ENCODE results near the gene MAP3K3. TPM values are rescaled to one million over a fixed set of nuclear protein-coding genes. Genes with fewer than 3 reads are reported as not detected.

The MAP3K3 gene
- total RNA-seq, 1 donor from 2014 or later: 26.2 TPM

DNA sequence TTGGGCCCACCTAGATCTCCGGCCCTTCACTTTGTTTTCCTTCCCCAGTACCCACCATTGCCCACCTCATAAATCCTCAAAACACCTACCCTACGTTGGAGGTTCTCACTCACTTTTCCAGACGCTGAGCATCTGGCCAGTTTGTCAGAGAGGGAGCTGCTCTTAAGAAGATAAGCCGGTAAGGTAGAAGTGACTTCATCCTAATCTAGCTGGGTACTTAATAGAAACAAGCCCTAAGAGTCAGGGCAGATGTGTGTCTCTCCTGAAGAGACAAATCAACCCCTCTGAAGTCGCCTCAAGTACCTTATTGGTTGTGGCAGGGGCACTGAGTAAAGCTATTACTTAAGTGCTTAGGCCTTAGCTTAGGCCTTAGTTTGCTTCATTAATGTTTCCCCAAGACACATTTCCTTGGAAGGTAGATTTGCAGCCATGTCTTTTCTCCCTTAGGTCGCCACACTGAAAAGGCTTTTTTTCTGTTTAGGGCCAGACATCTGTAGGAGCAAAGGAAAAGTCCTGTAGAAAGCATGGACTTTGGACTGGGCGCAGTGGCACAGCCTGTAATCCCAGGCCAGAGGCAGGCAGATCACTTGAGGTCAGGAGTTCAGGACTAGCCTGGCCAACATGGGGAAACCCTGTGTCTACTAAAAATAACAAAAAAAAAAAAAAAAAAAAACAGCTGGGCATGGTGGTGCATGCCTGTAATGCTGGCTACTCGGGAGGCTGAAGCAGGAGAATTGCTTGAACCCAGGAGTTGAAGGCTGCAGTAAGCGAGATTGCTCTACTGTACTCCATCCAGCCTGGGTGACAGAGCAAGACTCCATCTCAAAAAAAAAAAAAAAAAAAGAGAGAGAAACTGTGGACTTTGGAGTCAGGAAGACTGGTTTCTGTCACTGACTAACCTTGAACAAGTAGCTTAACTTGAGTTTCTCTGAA is 20.5 kb upstream of the MAP3K3 start:
- Mint-ChIP-seq H3K4me3 (peak overlapping the region; percentile 91), H3K27ac (peak overlapping the region; percentile 90), H3K36me3 (ENCODE audit: low read depth) (peaks cover 26% of the 10 kb centered on the region), H3K9me3 (no peaks in the 10 kb centered on the region), H3K27me3 (no peaks in the 10 kb centered on the region), H3K4me1 (peaks cover 17% of the 10 kb centered on the region)
- DNase-seq: peak; percentile 64
- intact Hi-C loops (cut with micrococcal nuclease): no loop called here

DNA sequence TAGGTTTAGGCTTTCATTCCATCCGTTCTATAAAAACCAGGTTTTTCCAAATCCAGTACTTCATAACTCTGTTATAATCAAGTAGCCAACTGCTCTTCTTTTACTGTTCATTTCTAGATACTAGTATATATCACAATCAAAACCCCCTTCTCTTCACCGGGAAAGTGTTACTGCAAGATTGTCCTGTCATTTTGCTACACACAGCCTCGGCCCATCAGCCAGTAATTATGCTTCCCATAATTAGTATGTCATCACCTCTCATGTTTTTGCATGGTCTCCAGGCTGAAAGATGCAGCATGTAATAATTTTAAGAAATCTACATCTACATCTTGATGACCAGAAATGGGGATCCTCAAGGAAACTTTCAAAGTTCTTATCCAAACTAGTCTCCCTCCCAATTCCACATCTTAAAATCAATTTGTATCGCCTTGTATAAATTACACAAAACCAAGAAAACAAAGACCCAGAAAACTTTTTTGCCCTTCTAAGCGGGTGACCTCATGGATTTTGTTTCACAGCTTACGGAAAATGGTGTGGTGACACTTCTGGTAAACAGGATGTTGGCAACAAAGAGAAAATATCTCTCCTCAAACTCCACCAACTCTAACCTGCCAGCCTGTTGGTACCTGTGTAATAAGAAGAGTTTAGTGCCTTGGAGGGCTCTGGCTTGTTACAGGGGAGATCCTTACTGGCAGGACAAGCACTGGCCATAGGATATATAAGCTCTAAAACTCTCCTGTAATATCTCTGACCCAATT is 12.2 kb upstream of the MAP3K3 start:
- DNase-seq: peak; percentile 77

DNA sequence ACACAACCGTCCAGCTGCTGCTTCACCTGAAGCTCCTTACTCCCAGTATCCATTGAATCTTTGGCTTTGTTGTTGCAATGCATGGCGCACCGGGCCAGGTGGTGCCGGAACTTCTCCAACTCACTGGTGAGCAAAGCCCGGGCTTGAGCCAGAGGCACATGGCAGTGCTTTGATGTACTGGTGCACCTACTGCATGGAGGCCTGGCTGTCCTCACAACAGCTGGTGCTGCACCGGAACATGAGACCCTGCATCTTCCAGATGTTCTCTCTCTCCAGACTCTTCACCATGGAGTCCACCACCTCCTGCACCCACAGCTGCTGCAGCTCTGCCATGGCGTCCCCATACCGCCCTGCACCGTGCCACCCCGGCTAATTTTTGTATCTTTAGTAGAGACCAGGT is 11.4 kb upstream of the MAP3K3 start:
- H3K27me3 Mint-ChIP-seq: no peaks in the 10 kb centered on the region
- H3K4me3 Mint-ChIP-seq: peak overlapping the region; percentile 68
- peaks cover 42% of the 10 kb centered on the region for H3K36me3 Mint-ChIP-seq (ENCODE audit: low read depth)
- H3K27ac Mint-ChIP-seq: peak overlapping the region; percentile 87
- H3K9me3 Mint-ChIP-seq: no peaks in the 10 kb centered on the region
- peak; percentile 63 for DNase-seq
- peaks cover 26% of the 10 kb centered on the region for H3K4me1 Mint-ChIP-seq
- intact Hi-C loops (cut with micrococcal nuclease): no loop called here

More for the DNA sequence above, 12.2 kb upstream of the MAP3K3 start:
- no peaks in the 10 kb centered on the region for H3K27me3 Mint-ChIP-seq
- intact Hi-C loops (cut with micrococcal nuclease): no loop called here
- peak overlapping the region; percentile 50 for H3K4me3 Mint-ChIP-seq
- peak overlapping the region; percentile 87 for H3K27ac Mint-ChIP-seq
- H3K4me1 Mint-ChIP-seq: peaks cover 26% of the 10 kb centered on the region
- H3K9me3 Mint-ChIP-seq: no peaks in the 10 kb centered on the region
- peaks cover 49% of the 10 kb centered on the region for H3K36me3 Mint-ChIP-seq (ENCODE audit: low read depth)

DNA sequence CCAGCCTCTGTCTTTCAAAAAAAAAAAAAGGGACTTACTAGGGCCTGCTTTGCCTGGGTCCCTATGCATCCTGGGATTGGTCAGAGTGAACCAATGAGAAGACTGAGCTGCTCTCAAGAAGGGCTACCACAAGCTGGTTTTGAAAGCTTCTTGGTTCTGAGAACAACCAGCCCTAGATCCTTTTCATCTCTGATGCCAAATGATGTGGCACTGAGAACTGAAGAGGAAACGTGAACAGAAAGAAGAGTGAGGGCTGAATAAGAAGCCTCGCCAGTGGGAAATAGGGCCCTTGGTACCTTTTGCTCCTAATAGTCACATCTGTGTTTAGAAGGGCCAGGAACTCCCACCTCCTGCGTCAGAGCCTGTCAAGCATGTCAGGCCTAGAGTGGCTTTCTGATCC is 10.9 kb upstream of the MAP3K3 start:
- Mint-ChIP-seq H3K4me1 (peaks cover 26% of the 10 kb centered on the region), H3K9me3 (no peaks in the 10 kb centered on the region), H3K27me3 (no peaks in the 10 kb centered on the region), H3K36me3 (ENCODE audit: low read depth) (peaks cover 37% of the 10 kb centered on the region), H3K27ac (peak overlapping the region; percentile 87), H3K4me3 (peak overlapping the region; percentile 68)
- intact Hi-C loops (cut with micrococcal nuclease): no loop called here
- peak; percentile 72 for DNase-seq

DNA sequence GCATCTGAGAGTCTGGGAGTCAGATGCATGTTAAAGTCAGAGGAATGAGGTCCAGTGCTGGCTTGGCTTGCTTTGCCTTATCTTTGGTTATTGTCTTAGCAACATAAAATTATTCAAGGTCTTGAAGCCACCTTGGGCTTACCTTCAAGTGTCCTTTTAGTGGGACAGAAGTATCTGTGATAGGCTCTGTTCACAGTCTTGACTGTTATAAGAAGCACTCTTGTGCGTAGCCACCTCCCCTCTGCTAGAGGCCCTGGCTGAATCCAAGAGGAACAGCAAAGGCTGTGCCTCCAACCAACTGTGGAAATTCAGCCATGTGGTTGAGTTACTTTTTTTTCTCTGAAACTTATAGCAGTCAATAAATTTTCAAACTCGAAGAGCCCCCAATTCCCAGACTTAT is 8.6 kb upstream of the MAP3K3 start:
- no peak for DNase-seq
- H3K27ac Mint-ChIP-seq: no peak overlapping the region
- H3K36me3 Mint-ChIP-seq (ENCODE audit: low read depth): peaks cover 18% of the 10 kb centered on the region
- H3K9me3 Mint-ChIP-seq: no peaks in the 10 kb centered on the region
- peaks cover 8% of the 10 kb centered on the region for H3K27me3 Mint-ChIP-seq
- intact Hi-C loops (cut with micrococcal nuclease): loop anchor here (2.0 kb wide), 1 partner anchor 63 kb away; the partner anchor contains the start of gene DCAF7
- peaks cover 26% of the 10 kb centered on the region for H3K4me1 Mint-ChIP-seq
- no peak overlapping the region for H3K4me3 Mint-ChIP-seq

DNA sequence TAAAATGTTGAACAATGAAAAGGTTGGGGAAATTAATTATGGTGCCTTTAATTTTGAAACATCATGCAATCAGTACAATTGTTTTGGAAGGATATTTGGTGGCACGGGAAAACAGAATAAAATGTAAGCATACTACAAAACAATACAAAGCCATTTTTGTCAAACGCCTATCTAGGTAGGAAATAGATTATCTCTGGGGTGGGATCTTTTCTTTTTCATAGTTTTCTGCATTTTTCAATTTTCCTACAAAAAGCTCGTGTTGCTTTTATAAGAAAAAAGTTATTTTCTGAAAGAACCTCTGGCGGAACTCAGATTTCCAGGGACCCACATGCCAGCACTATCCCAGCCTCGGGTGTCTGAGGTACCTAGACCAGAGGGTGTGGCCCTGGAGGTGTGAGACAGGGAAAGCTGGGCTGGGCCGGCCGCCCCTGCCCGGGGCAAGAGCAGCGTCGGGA is 961 bp upstream of the MAP3K3 start:
- Mint-ChIP-seq H3K4me3 (peak overlapping the region; percentile 91), H3K27me3 (peaks cover 11% of the 10 kb centered on the region), H3K27ac (peak overlapping the region; percentile 68), H3K9me3 (no peaks in the 10 kb centered on the region), H3K36me3 (ENCODE audit: low read depth) (peaks cover 2% of the 10 kb centered on the region), H3K4me1 (peaks cover 27% of the 10 kb centered on the region)
- DNase-seq: no peak
- intact Hi-C loops (cut with micrococcal nuclease): loop anchor here (5.0 kb wide), 1 partner anchor 174 kb away; the partner anchor contains the start of gene CYB561

DNA sequence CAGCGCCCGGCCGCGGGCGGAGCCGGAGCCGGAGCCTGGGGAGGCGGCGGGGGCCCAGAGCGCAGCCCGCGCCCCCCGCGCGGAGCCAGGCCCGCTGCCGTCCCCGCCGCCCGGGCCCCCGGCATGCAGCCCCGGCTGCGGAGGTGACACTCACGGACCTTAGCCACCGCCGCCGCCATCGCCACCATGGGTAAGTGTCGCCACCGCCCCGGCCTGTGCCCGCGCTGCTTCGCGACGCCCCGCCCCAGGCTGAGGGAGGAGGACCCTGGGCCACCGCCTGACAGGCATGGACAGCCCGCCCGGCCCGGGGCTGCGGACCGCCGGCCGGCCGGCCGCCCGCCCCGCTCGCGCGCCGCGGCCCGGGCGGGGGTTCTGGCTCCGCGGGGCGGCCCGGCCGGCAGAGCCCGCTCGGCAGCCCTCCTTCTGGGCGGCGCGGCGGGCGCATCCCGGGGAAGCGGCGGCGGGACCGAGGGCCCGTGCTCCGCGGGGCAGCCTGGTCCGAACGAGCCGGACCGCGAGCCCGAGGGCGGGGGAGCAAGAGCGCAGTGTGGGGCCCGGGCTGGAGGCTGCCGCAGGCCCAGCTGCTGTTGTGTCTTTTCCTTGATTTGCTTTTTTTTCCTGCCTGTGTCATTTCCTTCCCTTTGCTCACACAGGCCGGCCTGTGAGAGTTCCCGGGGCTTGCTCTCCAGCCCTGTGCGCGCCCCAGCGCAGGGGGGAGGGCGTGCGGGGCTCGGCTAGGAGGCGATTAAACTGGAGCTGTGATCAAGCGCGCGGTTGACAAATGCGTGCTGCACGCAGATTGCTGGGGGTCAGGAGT is 565 bp downstream of the MAP3K3 start:
- Mint-ChIP-seq H3K36me3 (ENCODE audit: low read depth) (peaks cover 2% of the 10 kb centered on the region), H3K9me3 (no peaks in the 10 kb centered on the region), H3K4me1 (peaks cover 30% of the 10 kb centered on the region), H3K27ac (peak overlapping the region; percentile 96), H3K27me3 (peaks cover 7% of the 10 kb centered on the region), H3K4me3 (peak overlapping the region; percentile 99)
- intact Hi-C loops (cut with micrococcal nuclease): loop anchor here (1.0 to 5.0 kb wide), 5 partner anchors 72 to 175 kb away; partner anchors contain the start of genes CCDC47, CYB561, DCAF7 and LIMD2
- DNase-seq: peak; percentile 90

DNA sequence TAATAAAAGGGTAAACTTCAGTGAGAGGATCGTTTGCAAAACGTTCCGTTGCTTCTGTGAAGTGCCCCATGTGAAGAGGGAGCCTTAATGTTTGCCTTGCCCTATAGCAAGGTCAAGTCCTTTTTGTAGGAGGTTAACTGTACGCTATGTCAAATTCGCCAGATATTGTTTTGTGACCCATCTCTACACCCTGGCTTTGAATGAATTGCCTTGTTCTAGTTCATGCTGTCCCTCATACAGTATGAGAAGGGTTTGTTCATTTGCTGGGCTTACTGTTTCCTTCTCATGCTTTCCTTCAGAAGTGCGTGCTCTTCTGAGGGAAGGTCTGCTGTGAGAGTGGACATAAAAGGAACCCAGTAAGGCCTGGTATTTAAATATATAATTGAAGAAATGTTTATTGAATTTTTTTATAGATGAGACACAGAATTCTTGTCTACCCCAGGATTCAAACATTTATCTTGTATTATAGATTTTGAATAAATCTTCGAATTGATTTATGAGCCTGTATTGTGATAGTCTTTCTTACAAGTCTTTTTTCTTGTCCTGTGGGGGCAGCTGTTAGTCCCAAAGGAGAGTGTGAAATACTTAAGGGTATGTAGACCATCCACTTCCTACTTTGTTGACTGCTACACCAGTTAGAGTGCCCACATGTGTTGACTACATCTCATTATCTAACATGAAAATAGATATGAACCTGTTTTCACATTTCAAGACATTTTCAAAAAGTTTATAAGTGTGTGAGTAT is 1.7 kb downstream of the MAP3K3 start:
- intact Hi-C loops (cut with micrococcal nuclease): loop anchor here (5.0 kb wide), 1 partner anchor 177 kb away; the partner anchor contains the start of gene CYB561

DNA sequence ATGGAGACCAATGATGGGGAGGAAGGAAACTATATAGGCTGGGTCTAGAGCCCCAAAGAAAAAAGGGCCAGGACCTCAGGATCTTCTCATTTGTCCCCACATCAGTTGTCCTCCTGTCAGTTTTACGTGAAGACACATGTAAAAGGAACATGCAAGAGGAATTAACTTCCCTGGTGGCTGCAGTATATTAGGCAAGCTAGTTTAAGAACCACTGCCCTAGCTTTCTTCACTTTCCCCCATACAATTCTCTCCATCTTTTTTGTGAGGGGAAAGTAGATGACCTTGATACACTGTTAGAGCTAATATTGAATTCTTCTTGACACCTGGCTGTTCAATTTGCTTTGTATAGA is 2.3 kb downstream of the MAP3K3 start:
- H3K4me3 Mint-ChIP-seq: peak overlapping the region; percentile 41
- DNase-seq: no peak

More for the DNA sequence above, 1.7 kb downstream of the MAP3K3 start:
- peak overlapping the region; percentile 96 for H3K27ac Mint-ChIP-seq
- peaks cover 2% of the 10 kb centered on the region for H3K27me3 Mint-ChIP-seq
- H3K9me3 Mint-ChIP-seq: no peaks in the 10 kb centered on the region
- peaks cover 32% of the 10 kb centered on the region for H3K4me1 Mint-ChIP-seq
- H3K36me3 Mint-ChIP-seq (ENCODE audit: low read depth): peaks cover 3% of the 10 kb centered on the region
- H3K4me3 Mint-ChIP-seq: peak overlapping the region; percentile 99
- no peak for DNase-seq

DNA sequence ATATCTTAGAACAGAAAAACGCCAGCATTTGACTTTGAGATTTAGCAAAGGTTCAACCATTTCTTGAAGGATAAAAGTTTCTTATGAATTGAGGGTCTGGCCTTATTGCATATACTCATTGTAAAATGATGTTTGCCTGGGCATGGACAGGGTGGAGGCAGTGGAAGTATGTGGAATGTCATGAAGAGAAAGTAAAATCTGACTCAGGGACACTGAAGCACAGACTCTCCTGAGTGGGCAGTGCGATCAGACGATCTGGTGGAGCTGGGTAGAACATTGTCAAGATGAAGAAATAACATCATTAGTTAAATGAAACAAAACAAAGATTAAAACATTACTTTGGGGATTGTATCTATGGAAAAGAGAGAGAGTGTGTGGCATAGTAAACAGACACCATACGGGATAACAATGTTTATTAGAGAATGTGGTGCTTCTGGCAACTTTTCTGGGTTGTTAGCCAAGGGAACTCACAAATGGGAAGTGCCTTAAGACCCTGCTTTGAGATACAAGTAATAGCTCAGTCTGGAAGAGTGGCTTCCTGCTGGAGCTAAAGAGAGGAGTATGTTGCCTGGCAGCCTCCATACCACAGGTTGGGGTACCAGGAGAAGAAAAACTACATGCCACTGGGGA is 4.4 kb downstream of the MAP3K3 start:
- Mint-ChIP-seq H3K9me3 (no peaks in the 10 kb centered on the region), H3K4me1 (peaks cover 28% of the 10 kb centered on the region), H3K27ac (no peak overlapping the region), H3K36me3 (ENCODE audit: low read depth) (peaks cover 3% of the 10 kb centered on the region), H3K27me3 (no peaks in the 10 kb centered on the region), H3K4me3 (no peak overlapping the region)
- DNase-seq: no peak
- intact Hi-C loops (cut with micrococcal nuclease): no loop called here

More for the DNA sequence above, 2.3 kb downstream of the MAP3K3 start:
- Mint-ChIP-seq H3K9me3 (no peaks in the 10 kb centered on the region), H3K36me3 (ENCODE audit: low read depth) (peaks cover 3% of the 10 kb centered on the region), H3K27me3 (no peaks in the 10 kb centered on the region), H3K27ac (no peak overlapping the region), H3K4me1 (peaks cover 32% of the 10 kb centered on the region)
- intact Hi-C loops (cut with micrococcal nuclease): loop anchor here (5.0 kb wide), 1 partner anchor 177 kb away; the partner anchor contains the start of gene CYB561

DNA sequence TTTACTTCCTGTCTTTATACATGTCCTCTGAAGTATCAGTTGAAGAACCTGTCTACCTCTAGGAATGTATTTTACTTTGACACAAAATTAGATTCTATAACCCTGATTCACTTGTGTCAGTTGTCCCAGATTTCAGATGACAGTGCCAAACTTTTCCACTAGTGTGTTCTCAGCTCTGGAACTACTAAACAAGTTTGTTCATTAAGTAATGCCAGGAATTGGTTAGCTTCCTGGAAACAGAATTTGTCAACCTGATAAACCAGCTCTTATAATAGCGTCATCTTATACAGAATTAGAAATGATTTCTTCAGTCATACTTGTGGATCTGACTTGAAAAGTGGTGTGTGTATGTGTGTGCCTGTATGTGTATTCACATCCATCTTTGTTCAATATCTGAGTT is 7.4 kb downstream of the MAP3K3 start:
- Mint-ChIP-seq H3K36me3 (ENCODE audit: low read depth) (peaks cover 5% of the 10 kb centered on the region), H3K27me3 (no peaks in the 10 kb centered on the region), H3K4me3 (no peak overlapping the region), H3K4me1 (peaks cover 26% of the 10 kb centered on the region), H3K27ac (no peak overlapping the region), H3K9me3 (no peaks in the 10 kb centered on the region)
- no peak for DNase-seq
- intact Hi-C loops (cut with micrococcal nuclease): no loop called here

DNA sequence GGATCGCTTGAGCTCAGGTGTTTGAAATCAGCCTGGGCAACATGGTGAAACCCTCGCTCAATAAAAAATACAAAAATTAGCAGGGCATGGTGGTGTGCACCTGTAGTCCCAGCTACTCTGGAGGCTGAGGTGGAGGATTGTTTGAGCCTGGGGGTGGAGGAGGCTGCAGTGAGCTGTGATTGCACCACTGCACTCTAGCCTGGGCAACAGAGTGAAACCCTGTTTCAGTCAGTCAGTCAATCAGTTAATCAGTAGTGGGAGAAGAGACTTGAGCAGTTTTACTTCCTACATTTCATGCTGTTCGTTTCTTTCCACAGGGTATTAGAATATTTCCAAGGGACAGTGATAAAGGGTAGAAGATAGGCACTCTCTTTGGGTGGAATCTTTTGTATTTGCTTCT is 8.8 kb downstream of the MAP3K3 start:
- H3K4me1 Mint-ChIP-seq: peaks cover 19% of the 10 kb centered on the region
- DNase-seq: no peak
- no peaks in the 10 kb centered on the region for H3K9me3 Mint-ChIP-seq
- intact Hi-C loops (cut with micrococcal nuclease): no loop called here
- H3K27ac Mint-ChIP-seq: no peak overlapping the region
- peaks cover 7% of the 10 kb centered on the region for H3K36me3 Mint-ChIP-seq (ENCODE audit: low read depth)
- H3K4me3 Mint-ChIP-seq: no peak overlapping the region
- no peaks in the 10 kb centered on the region for H3K27me3 Mint-ChIP-seq
